ENCODE measurements around the gene VWA3A.

GRCh38 chr16:22065252-22065651 is 27.1 kb upstream of the VWA3A start:
- TF ChIP-seq RAD21 (conservative IDR thresholded peaks at IDR 0.05 in 1 of 2, IDR thresholded peaks at IDR 0.05 in 1 of 2) (no peak), MYC (IDR thresholded peaks at IDR 0.05; ENCODE audit: borderline replicate concordance, low read length) (no peak), CTCF (IDR thresholded peaks at IDR 0.05) (no peak), RNF2 (IDR thresholded peaks at IDR 0.05; ENCODE audit: borderline replicate concordance, low read depth) (no peak), JUN (IDR thresholded peaks at IDR 0.05) (no peak), POLR2A (IDR thresholded peaks at IDR 0.05; ENCODE audit: low read length) (no peak)

All from A549 (cell line).